HG03342 (cell line): Measurements from ENCODE around the gene FAM151A.
"Not testable (repeated sequence)": the region's sequence is repeated elsewhere in the genome, so short reads cannot be mapped to it uniquely, and the experiment has no call there.

ENCODE experiments used
- ATAC-seq: cut with Tn5 transposase; IDR thresholded peaks from one replicate; pipeline ENCODE4 v1.9.1; 2021; ENCODE audit warnings: mild to moderate bottlenecking, moderate library complexity; ENCODE audit not compliant: unreplicated experiment

Gene FAM151A

GRCh38 chr1:54636461-54637446, 13.4 kb upstream of the FAM151A start:
- ATAC-seq = not testable (repeated sequence)

DNA sequence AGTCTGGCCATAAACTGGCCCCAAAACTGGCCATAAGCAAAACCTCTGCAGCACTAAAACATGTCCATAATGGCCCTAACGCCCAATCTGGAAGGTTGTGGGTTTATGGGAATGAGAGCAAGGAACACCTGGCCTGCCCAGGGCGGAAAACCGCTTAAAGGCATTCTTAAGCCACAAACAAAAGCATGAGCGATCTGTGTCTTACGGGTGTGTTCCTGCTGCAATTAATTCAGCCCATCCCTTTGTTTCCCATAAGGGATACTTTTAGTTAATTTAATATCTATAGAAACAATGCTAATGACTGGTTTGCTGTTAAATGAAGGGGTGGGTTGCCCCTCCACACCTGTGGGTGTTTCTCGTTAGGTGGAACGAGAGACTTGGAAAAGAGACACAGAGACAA, 12.5 kb upstream of the FAM151A start:
- not testable (repeated sequence) for ATAC-seq

DNA sequence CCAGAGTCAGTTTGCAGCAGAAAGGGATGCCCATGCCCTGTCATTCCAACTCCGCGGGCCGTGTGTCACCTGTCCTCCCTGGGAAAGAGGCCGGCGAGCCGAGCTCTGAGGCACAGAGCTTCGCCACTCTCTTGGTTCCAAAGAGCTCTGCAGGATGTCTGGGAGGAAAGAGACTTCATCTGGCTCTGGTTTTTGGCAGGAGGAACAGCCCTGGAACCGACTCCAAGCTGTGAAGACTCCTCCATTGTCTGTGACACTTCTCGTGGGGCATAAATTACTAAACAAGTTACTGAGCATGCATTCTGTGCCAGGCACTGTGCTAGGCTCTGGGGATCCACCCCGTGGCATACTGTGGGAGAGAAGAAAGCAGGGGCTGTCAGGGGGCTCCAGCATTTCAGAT, 3.9 kb upstream of the FAM151A start:
- no peak for ATAC-seq

DNA sequence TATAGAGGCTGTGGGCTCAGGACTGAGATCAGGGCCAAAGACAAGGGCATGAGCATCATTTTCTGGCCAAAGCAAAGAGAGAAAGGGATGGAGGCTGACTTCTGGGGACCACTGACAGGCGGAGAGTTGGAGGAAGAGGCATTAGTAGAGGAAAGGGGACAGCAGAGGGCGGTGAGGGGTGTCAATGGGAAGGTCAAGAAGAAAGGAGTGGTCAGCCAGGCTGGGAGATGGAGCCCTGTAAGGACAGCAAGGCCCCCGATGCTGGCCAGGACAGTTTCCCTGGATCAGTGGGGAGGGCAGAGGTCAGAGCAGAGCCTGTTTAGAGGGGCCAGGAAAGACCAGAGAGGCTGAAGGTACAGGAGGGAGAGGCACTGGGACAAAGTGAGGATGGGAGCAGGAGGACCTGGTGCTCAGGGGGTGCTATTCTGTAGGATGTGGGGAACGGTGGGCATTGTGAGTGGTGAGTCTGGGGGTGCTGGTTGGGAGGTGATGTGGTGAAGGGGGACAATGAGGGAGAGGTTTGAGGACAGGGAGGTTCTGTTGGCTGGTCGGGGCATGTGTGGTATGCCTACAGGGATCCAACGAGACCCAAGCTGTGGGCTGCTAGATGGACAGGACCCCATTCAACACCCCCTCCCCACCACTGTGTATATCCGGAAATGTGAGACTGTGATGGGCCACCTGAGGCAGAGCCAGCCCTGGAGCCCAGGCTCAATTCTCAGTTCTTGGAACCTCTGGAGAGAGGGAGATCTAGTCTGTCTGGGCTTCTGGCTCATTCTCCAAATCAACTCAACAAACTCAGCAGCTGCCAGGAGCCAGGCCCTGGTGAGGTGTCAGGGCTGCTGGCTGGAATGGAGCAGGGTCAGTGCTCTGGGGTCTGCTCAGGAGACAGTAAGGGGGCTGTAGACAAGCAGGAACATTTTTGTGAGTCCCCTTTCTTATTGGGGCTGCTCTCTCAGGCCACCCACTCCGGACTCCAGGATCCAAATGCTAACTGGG, 1.4 kb upstream of the FAM151A start:
- ATAC-seq = no peak

DNA sequence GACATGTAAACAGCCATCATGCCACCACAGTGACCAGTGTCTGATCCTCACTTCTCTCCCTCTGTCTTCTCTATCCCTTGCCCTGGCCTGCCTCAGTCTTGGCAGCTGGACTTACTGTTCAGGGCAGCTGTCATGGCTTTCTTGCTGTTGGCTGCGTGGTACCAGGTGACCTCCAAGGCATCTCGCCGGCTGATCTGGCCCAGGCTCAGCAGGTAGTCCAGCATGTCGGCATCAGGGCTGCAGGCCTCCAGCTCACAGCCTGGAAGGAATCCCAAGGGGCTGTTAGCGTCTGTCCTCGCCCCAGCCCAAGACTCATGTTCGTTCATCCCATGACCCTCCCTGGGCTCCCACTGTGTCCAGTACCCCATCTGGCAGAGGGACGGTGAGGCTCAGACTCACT, 3.6 kb downstream of the FAM151A start:
- no peak for ATAC-seq

DNA sequence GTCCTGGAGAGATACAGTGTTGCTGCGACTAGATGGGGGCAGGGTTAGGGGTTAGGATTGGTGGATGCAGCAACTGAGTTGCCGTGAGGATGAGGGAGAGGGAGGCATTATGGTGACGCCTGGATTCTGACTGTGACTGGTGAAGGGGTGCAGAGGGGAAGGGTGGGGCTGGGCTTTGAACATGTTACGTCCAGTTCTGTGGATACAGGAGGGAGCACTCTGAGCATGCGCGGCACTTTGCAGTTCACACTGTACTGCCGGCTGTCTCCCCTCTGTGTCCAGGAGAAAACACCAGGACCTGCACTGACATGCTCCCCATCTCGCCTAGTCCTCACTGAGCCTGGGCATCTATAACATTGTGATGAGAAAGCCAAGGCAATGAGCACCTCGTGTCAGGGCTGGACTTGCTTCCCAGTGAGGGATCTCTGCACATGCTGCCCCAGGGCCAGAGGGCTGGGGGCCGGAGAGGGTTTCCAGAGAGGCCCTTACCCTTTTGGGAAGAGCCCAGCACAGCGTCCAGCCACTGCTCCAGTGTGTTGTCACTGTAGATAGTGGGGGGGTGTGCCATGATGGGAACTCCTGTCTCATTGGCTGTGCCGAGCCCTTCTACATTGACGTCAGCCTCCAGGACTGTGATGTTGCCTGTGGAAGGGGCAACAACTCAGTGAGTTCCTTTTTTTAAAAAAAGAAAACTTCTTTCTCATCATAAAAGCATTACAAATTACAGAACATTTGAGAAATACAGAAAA, 7.6 kb downstream of the FAM151A start:
- no peak for ATAC-seq

- no peak for ATAC-seq
Measured at GRCh38 chr1:54614563-54614962, 8.8 kb downstream of the FAM151A start.

GRCh38 chr1:54614024-54614423, 9.3 kb downstream of the FAM151A start:
- no peak for ATAC-seq

DNA sequence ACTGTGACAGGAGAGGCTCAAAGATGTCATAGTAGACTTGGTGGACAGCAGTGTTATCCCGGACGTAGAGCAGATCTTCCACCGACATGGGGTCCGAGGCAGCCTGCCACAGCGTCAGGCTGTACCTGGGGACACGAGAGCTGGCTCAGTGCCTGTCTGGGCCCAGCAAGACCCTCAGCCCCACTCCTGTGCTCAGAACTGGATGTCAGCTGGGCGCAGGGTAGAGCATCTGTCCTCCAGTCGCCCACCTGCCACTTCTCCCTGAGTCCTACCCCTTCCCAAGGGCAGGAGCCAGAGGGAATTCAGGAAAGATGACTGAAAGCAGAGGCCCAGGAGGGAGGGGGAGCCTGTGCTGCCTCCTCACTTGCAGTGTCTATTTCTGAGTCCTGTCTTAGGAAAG, 11.7 kb downstream of the FAM151A start:
- ATAC-seq = no peak

GRCh38 chr1:54610601-54611580, 12.4 kb downstream of the FAM151A start:
- no peak for ATAC-seq

- no peak for ATAC-seq
Measured at GRCh38 chr1:54610048-54610447, 13.3 kb downstream of the FAM151A start.

- no peak for ATAC-seq
Measured at GRCh38 chr1:54609301-54609921, 13.9 kb downstream of the FAM151A start.

GRCh38 chr1:54608566-54609230, 14.6 kb downstream of the FAM151A start:
- ATAC-seq = no peak

DNA sequence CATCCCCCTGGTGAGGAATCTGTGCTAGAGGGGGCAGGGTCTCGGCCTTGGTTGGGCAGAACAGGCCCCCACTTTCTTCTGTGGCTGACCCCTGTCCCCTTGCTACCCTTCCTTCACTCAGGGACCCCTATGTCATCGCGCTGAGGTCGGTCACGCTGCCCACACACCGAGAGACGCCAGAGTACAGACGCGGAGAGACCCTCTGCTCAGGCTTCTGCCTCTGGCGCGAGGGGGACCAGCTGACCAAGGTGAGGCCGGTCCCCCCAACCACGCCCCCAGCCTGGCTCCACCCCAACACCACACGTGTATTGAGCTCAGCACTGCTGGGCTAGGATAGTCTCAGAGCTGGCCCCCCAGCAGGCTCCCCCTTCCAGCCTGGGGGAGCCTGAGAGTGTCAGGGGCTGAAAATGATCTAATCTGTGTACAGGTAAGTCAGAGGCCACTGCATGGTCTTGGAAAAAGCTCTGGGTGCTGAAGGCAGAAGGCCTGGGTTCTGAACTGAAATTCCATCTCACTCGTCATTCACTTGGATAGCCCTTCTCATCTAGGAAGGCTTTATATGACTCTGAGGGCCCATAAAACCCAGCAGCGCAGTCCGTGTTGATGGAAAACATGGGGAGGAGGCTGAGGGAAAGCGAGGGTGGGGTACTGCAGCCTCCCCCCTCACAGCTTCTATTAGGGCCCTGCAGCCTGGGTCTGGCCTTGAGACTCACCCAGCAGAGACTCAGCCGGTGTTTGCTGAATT, 15.3 kb downstream of the FAM151A start:
- no peak for ATAC-seq

DNA sequence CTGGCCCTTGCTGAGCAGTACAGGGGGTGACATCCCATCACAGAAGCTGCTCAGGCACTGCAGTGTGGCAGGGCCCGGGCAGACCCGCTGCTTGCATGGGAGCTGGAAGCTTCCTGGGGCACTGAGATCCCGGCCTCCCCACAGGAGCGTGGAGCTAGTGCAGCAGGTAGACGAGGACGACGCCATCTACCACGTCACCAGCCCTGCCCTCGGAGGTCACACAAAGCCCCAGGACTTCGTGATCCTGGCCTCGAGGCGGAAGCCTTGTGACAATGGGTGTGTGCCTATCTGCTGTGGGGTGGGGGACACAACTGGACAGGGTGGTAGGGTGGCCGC, 16.4 kb downstream of the FAM151A start:
- ATAC-seq = no peak

GRCh38 chr1:54606096-54606989, 17.0 kb downstream of the FAM151A start:
- ATAC-seq = no peak
